Ishikawa (cell line): ENCODE data around the gene SMCO4.

Experiments
- CEBPB ChIP-seq: IDR thresholded peaks from 2 replicates; pipeline ENCODE4 v1.6.1; 2012
- CREB1 ChIP-seq: IDR thresholded peaks from 2 replicates; pipeline ENCODE4 v1.6.1; 2012; ENCODE audit warnings: low read depth
- EGR1 ChIP-seq: IDR thresholded peaks from 2 replicates; pipeline ENCODE4 v1.6.1; 2012
- EP300 ChIP-seq: IDR thresholded peaks from 2 replicates; pipeline ENCODE4 v1.6.1; 2012; ENCODE audit warnings: borderline replicate concordance
- MAX ChIP-seq: IDR thresholded peaks from 2 replicates; pipeline ENCODE4 v1.6.1; 2012
- NFIC ChIP-seq: IDR thresholded peaks from 2 replicates; pipeline ENCODE4 v1.6.1; 2012
- RAD21 ChIP-seq: IDR thresholded peaks from 2 replicates; pipeline ENCODE4 v1.6.1; 2012; ENCODE audit warnings: low read depth
- TAF1 ChIP-seq: IDR thresholded peaks from 2 replicates; pipeline ENCODE4 v1.6.1; 2012; ENCODE audit warnings: low read depth, mild to moderate bottlenecking
- YY1 ChIP-seq: IDR thresholded peaks from 2 replicates; pipeline ENCODE4 v1.6.1; 2012; ENCODE audit warnings: low read depth
- TF ChIP-seq, protein P1 (sequence below): IDR thresholded peaks from 2 replicates; pipeline ENCODE4 v1.6.1; 2012; ENCODE audit warnings: low read depth, mild to moderate bottlenecking

- TF ChIP-seq CEBPB (no peak), MAX (no peak), TAF1 (no peak), EP300 (no peak), CREB1 (no peak), RAD21 (no peak), EGR1 (no peak), YY1 (no peak), NFIC (no peak)
- TF ChIP-seq, protein P1, sequence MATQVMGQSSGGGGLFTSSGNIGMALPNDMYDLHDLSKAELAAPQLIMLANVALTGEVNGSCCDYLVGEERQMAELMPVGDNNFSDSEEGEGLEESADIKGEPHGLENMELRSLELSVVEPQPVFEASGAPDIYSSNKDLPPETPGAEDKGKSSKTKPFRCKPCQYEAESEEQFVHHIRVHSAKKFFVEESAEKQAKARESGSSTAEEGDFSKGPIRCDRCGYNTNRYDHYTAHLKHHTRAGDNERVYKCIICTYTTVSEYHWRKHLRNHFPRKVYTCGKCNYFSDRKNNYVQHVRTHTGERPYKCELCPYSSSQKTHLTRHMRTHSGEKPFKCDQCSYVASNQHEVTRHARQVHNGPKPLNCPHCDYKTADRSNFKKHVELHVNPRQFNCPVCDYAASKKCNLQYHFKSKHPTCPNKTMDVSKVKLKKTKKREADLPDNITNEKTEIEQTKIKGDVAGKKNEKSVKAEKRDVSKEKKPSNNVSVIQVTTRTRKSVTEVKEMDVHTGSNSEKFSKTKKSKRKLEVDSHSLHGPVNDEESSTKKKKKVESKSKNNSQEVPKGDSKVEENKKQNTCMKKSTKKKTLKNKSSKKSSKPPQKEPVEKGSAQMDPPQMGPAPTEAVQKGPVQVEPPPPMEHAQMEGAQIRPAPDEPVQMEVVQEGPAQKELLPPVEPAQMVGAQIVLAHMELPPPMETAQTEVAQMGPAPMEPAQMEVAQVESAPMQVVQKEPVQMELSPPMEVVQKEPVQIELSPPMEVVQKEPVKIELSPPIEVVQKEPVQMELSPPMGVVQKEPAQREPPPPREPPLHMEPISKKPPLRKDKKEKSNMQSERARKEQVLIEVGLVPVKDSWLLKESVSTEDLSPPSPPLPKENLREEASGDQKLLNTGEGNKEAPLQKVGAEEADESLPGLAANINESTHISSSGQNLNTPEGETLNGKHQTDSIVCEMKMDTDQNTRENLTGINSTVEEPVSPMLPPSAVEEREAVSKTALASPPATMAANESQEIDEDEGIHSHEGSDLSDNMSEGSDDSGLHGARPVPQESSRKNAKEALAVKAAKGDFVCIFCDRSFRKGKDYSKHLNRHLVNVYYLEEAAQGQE, result no peak
Measured at GRCh38 chr11:93497596-93497995, 45.6 kb downstream of the SMCO4 start.
